ENCODE data around the gene ABLIM1. TPM values are rescaled to one million over a fixed set of nuclear protein-coding genes. Genes with fewer than 3 reads are reported as not detected.

ABLIM1 gene
- total and polyA plus RNA-seq, 2 of the 4 experiments (the other 2 are of a cell fraction): 7.7 to 9.9 TPM

- CTCF ChIA-PET: no interaction called here
- Histone ChIP-seq H2BK15ac (ENCODE audit: low read depth, low read length) (no peak overlapping the region), H2BK5ac (ENCODE audit: low read depth, low read length, poor library complexity, severe bottlenecking) (no peak overlapping the region), H3K9me3 (ENCODE audit: control insufficient read depth, insufficient read depth, low read length) (no peaks in the 10 kb centered on the region), H3K4me1 (ENCODE audit: control insufficient read depth, insufficient read depth, low read length) (no peaks in the 10 kb centered on the region), H3K27ac (ENCODE audit: insufficient read depth, low read length) (no peak overlapping the region), H4K20me1 (ENCODE audit: insufficient read depth, low read length) (no peaks in the 10 kb centered on the region), H4K8ac (ENCODE audit: low read depth in 2 of 2, low read length in 2 of 2) (no peak overlapping the region), H3K4me2 (ENCODE audit: low read depth, low read length) (no peak overlapping the region), H3K9me1 (ENCODE audit: insufficient read depth, low read length) (no peaks in the 10 kb centered on the region), H4K5ac (ENCODE audit: low read depth, low read length) (no peak overlapping the region), H3K56ac (ENCODE audit: extremely low read depth, insufficient read depth, low read length) (no peak overlapping the region), H2AK5ac (ENCODE audit: low read depth, low read length) (no peak overlapping the region), H3K4me3 (ENCODE audit: insufficient read depth, low read depth, low read length) (no peak overlapping the region), H3K36me3 (ENCODE audit: control insufficient read depth, insufficient read depth, low read length) (no peaks in the 10 kb centered on the region; the same call in 1 of the 2 replicates), H3K14ac (replicated peaks; ENCODE audit: low read depth, low read length) (no peak overlapping the region), H3K4ac (ENCODE audit: low read depth, low read length) (no peak overlapping the region), H3K27me3 (ENCODE audit: control insufficient read depth, insufficient read depth, low read length) (peaks cover 27% of the 10 kb centered on the region), H2BK120ac (ENCODE audit: low read depth, low read length) (no peak overlapping the region), H2AFZ (replicated peaks; ENCODE audit: low read length, poor library complexity) (no peak overlapping the region), H3K23ac (ENCODE audit: low read depth, low read length) (no peak overlapping the region), H4K91ac (ENCODE audit: insufficient read depth, low read depth, low read length) (no peak overlapping the region), H3K18ac (ENCODE audit: low read depth, low read length) (no peak overlapping the region), H3K79me1 (ENCODE audit: low read depth in 1 of 2, low read length in 2 of 2) (no peaks in the 10 kb centered on the region), H2AK9ac (replicated peaks; ENCODE audit: low read depth, low read length, poor library complexity) (no peak overlapping the region), H3K9ac (ENCODE audit: low read depth, low read length) (no peak overlapping the region), H2BK20ac (ENCODE audit: low read depth, low read length) (no peak overlapping the region)
- no TSS peak for BruUV-seq (replicated peaks)
- POLR2A ChIA-PET (ENCODE audit: unreplicated experiment): no interaction called here
- in situ Hi-C loops (cut with MboI; ENCODE audit: low sequenced_read_pairs): no loop called here
- ATAC-seq (ENCODE audit: low read depth) (no peak), DNase-seq (no peak)
- WGBS, 2 experiments (ENCODE audit: extremely low coverage in 2 of 2, insufficient read length in 1 of 2): 14% methylated on average over 1 of the region's 9 CpGs; no CpG with 5 or more reads in 1 of the 2 experiments
- intact Hi-C loops (cut with micrococcal nuclease): no loop called here
- dilution Hi-C loops (cut with HindIII; ENCODE audit: low sequenced_read_pairs, unreplicated experiment): no loop called here
- no peak for TF ChIP-seq USF2 (IDR thresholded peaks at IDR 0.05; ENCODE audit: low read depth, low read length)
These were observed 273.9 kb downstream of the ABLIM1 start for GRCh38 chr10:114384181-114384580.

Small RNA genes lying within 50 kb of the gene (microRNA-seq; reads per million reads assigned to microRNA genes)
- gene RN7SL384P (ENCODE audit: insufficient read depth, insufficient read length): not detected

Small RNA genes lying within 50 kb of the gene (small RNA-seq; reads per million reads assigned to genes)
- gene RN7SL384P: 0 reads per million in 5 experiments

Other genes with a start within 250 kb of the ABLIM1 start
- 16.5 and 21.7 TPM in 2 replicates for gene FHIP2A, start 163.5 kb upstream of the ABLIM1 start, total RNA-seq (2012; rRNA removed)
- 8.9 and 10.7 TPM in 2 replicates for gene FHIP2A, start 163.5 kb upstream of the ABLIM1 start, polyA plus RNA-seq (2012; rRNA removed)

All from IMR-90 (cell line).